Vagina (tissue), 2 donors: ENCODE results near the gene COG1.

Experiments used
- POLR2AphosphoS5 ChIP-seq, 2 donors: sonication (generic); formaldehyde crosslinking; IDR thresholded peaks; one replicate each; pipeline ENCODE4 v1.9.0; 2017; ENCODE audit warnings: antibody characterized with exemption in 2 of 2, mild to moderate bottlenecking in 2 of 2, low read depth in 1 of 2; ENCODE audit not compliant: insufficient read depth in 1 of 2
- TF ChIP-seq, protein P1 (sequence below), 3 experiments: fragments of 450-650 bp in 2 of 3; fragments of 200-600 bp in 1 of 3; sonication (generic) in 1 of 3; IDR thresholded peaks; one replicate each; pipeline ENCODE4 v1.5.1; 2017 to 2019; ENCODE audit warnings: antibody characterized with exemption in 3 of 3, mild to moderate bottlenecking in 2 of 3, moderate library complexity in 2 of 3

DNA sequence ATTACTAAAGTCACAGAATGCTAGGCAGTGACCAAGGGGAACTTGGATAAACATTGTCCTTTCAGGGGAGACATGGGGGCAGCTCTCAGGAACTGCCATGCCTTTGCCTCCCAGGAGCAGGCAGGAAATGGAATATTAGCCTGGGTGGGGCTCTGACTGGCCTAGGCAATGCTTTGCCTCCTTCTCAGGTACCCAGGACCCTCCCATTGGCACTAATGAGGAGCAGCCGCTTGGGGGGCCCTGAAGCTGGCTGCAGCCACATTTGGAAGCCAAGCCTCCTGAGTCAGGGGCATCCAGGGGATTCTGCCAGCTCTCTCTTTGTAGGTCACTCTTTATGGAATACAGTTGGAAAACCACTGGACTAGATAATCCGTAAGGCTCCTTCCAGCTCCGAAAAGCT is 63.4 kb downstream of the COG1 start:
- no peak for TF ChIP-seq POLR2AphosphoS5 (IDR thresholded peaks at IDR 0.05; ENCODE audit: insufficient read depth in 1 of 2, low read depth in 1 of 2)
- TF ChIP-seq, protein P1, sequence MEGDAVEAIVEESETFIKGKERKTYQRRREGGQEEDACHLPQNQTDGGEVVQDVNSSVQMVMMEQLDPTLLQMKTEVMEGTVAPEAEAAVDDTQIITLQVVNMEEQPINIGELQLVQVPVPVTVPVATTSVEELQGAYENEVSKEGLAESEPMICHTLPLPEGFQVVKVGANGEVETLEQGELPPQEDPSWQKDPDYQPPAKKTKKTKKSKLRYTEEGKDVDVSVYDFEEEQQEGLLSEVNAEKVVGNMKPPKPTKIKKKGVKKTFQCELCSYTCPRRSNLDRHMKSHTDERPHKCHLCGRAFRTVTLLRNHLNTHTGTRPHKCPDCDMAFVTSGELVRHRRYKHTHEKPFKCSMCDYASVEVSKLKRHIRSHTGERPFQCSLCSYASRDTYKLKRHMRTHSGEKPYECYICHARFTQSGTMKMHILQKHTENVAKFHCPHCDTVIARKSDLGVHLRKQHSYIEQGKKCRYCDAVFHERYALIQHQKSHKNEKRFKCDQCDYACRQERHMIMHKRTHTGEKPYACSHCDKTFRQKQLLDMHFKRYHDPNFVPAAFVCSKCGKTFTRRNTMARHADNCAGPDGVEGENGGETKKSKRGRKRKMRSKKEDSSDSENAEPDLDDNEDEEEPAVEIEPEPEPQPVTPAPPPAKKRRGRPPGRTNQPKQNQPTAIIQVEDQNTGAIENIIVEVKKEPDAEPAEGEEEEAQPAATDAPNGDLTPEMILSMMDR (IDR thresholded peaks at IDR 0.05) = no peak
